ENCODE results near the gene PHF20. TPM values are rescaled to one million over a fixed set of nuclear protein-coding genes. Genes with fewer than 3 reads are reported as not detected.

PHF20 gene
- total and polyA plus RNA-seq, 2 of the 13 experiments (the other 11 are each of a cell fraction or from before 2014, with no cell fraction given) = 22.8 to 34.1 TPM

DNA sequence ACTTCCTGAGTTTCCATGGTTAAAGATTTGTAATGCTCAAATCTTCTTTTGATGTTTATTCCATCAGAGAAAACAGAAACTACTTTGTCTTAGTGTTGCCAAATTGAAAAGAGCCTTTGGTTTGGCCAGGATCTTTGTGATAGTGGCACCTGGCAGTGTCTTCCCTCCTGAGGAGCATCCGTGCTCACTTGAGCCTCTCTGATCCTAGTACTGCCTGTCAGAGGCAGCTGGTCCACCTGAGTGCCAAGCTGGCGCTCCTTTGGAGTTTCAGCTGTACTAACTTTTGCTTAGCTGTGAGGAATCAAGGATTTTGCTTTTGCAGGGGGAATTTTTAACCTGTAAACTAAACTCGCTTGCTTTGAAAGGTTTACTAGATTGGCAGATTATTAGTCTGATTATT, 121.1 kb downstream of the PHF20 start:
- POLR2A ChIA-PET = no interaction called here
- Histone ChIP-seq H3K27me3 (ENCODE audit: control insufficient read depth in 1 of 2, insufficient read depth in 2 of 2, low read length in 2 of 2) (no peaks in the 10 kb centered on the region), H3K9me3 (ENCODE audit: low read length) (no peaks in the 10 kb centered on the region), H3K36me3 (replicated peaks in 1 of 2; ENCODE audit: control insufficient read depth in 1 of 2, insufficient read depth in 2 of 2, low read length in 2 of 2) (peaks cover 2% of the 10 kb centered on the region in 2 experiments; a peak in 1 of 5 replicates), H3K4me3 (replicated peaks in 1 of 3; ENCODE audit: insufficient read depth in 1 of 3, low read depth in 2 of 3, low read length in 3 of 3) (no peak overlapping the region), H2AFZ (ENCODE audit: low read length) (no peak overlapping the region), H4K20me1 (ENCODE audit: insufficient read depth, low read length) (no peaks in the 10 kb centered on the region), H3K79me2 (ENCODE audit: insufficient read depth, low read length) (no peaks in the 10 kb centered on the region), H3K4me1 (ENCODE audit: insufficient read depth, low read length) (no peaks in the 10 kb centered on the region), H3K4me2 (ENCODE audit: low read depth, low read length) (no peak overlapping the region), H3K9ac (ENCODE audit: insufficient read depth, low read depth, low read length) (no peak overlapping the region), H3K27ac (ENCODE audit: extremely low read length, insufficient read depth, low read length) (no peak overlapping the region)
- intact Hi-C loops (cut with micrococcal nuclease; ENCODE audit: unreplicated experiment) (no loop called here), in situ Hi-C loops (cut with HindIII; ENCODE audit: extremely low pct_ligation_motif_present, low pct_unique_long_range_greater_than_20kb) (no loop called here)
- DNase-seq (ENCODE audit: low spot score) (no peak), ATAC-seq (no peak), FAIRE-seq (no peak)
- BruUV-seq (replicated peaks) = no TSS peak
- 98% methylated on average over 3 of the region's 3 CpGs for WGBS (ENCODE audit: low lambda C conversion rate)
- CTCF ChIA-PET (ENCODE audit: low intra/inter-chr PET ratio, low total read pairs) = no interaction called here
- no peak for TF ChIP-seq ZNF207 (IDR thresholded peaks at IDR 0.05; ENCODE audit: borderline replicate concordance)
- TF ChIP-seq, protein P1, sequence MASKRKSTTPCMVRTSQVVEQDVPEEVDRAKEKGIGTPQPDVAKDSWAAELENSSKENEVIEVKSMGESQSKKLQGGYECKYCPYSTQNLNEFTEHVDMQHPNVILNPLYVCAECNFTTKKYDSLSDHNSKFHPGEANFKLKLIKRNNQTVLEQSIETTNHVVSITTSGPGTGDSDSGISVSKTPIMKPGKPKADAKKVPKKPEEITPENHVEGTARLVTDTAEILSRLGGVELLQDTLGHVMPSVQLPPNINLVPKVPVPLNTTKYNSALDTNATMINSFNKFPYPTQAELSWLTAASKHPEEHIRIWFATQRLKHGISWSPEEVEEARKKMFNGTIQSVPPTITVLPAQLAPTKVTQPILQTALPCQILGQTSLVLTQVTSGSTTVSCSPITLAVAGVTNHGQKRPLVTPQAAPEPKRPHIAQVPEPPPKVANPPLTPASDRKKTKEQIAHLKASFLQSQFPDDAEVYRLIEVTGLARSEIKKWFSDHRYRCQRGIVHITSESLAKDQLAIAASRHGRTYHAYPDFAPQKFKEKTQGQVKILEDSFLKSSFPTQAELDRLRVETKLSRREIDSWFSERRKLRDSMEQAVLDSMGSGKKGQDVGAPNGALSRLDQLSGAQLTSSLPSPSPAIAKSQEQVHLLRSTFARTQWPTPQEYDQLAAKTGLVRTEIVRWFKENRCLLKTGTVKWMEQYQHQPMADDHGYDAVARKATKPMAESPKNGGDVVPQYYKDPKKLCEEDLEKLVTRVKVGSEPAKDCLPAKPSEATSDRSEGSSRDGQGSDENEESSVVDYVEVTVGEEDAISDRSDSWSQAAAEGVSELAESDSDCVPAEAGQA (IDR thresholded peaks at IDR 0.05; ENCODE audit: low read depth) = no peak
- TF ChIP-seq, protein P1 (CRISPR knock-in tag; IDR thresholded peaks at IDR 0.05; ENCODE audit: borderline replicate concordance) = no peak
- TF ChIP-seq PHF5A (CRISPR knock-in tag; IDR thresholded peaks at IDR 0.05; ENCODE audit: low read depth, unreplicated experiment) = no peak
- TF ChIP-seq, protein P2, sequence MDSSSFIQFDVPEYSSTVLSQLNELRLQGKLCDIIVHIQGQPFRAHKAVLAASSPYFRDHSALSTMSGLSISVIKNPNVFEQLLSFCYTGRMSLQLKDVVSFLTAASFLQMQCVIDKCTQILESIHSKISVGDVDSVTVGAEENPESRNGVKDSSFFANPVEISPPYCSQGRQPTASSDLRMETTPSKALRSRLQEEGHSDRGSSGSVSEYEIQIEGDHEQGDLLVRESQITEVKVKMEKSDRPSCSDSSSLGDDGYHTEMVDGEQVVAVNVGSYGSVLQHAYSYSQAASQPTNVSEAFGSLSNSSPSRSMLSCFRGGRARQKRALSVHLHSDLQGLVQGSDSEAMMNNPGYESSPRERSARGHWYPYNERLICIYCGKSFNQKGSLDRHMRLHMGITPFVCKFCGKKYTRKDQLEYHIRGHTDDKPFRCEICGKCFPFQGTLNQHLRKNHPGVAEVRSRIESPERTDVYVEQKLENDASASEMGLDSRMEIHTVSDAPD (CRISPR knock-in tag; IDR thresholded peaks at IDR 0.05) = no peak
- TF ChIP-seq ZNF747 (CRISPR knock-in tag; IDR thresholded peaks at IDR 0.05; ENCODE audit: borderline replicate concordance) = no peak
- TF ChIP-seq, protein P3, sequence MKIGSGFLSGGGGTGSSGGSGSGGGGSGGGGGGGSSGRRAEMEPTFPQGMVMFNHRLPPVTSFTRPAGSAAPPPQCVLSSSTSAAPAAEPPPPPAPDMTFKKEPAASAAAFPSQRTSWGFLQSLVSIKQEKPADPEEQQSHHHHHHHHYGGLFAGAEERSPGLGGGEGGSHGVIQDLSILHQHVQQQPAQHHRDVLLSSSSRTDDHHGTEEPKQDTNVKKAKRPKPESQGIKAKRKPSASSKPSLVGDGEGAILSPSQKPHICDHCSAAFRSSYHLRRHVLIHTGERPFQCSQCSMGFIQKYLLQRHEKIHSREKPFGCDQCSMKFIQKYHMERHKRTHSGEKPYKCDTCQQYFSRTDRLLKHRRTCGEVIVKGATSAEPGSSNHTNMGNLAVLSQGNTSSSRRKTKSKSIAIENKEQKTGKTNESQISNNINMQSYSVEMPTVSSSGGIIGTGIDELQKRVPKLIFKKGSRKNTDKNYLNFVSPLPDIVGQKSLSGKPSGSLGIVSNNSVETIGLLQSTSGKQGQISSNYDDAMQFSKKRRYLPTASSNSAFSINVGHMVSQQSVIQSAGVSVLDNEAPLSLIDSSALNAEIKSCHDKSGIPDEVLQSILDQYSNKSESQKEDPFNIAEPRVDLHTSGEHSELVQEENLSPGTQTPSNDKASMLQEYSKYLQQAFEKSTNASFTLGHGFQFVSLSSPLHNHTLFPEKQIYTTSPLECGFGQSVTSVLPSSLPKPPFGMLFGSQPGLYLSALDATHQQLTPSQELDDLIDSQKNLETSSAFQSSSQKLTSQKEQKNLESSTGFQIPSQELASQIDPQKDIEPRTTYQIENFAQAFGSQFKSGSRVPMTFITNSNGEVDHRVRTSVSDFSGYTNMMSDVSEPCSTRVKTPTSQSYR (CRISPR knock-in tag; IDR thresholded peaks at IDR 0.05; ENCODE audit: borderline replicate concordance) = no peak
- no peak for TF ChIP-seq SOX5 (CRISPR knock-in tag; IDR thresholded peaks at IDR 0.05; ENCODE audit: borderline replicate concordance)
- TF ChIP-seq CBX2 (IDR thresholded peaks at IDR 0.05; ENCODE audit: low read depth, low read length) = no peak
- no peak for TF ChIP-seq CBX2 (CRISPR knock-in tag; IDR thresholded peaks at IDR 0.05; ENCODE audit: low read depth)
- no peak for TF ChIP-seq TRIM24 (CRISPR knock-in tag; IDR thresholded peaks at IDR 0.05)
- no peak for TF ChIP-seq PLRG1 (conservative IDR thresholded peaks at IDR 0.05)
- no peak for TF ChIP-seq ZNF383 (CRISPR knock-in tag; IDR thresholded peaks at IDR 0.05; ENCODE audit: borderline replicate concordance)
- no peak for TF ChIP-seq ZNF543 (CRISPR knock-in tag; IDR thresholded peaks at IDR 0.05)
- TF ChIP-seq MAF1 (CRISPR knock-in tag; IDR thresholded peaks at IDR 0.05; ENCODE audit: borderline replicate concordance) = no peak
- TF ChIP-seq SIX4 (CRISPR knock-in tag; IDR thresholded peaks at IDR 0.05) = no peak
- no peak for TF ChIP-seq ZSCAN31 (CRISPR knock-in tag; IDR thresholded peaks at IDR 0.05; ENCODE audit: low read depth)
